ENCODE data around the gene MGMT.
"Not testable (repeated sequence)": the region's sequence is repeated elsewhere in the genome, so short reads cannot be mapped to it uniquely, and the experiment has no call there.

Gene MGMT

GRCh38 chr10:129466703-129467358, at the start of gene MGMT:
TSS of gene MGMT (plus strand) at chr10:129467241.
- DNase-seq = peak; percentile 99

- DNase-seq = no peak
Measured at GRCh38 chr10:129417870-129418269, 49.2 kb upstream of the MGMT start.

GRCh38 chr10:129418496-129419225, 48.4 kb upstream of the MGMT start:
- no peak for DNase-seq

GRCh38 chr10:129419397-129419796, 47.6 kb upstream of the MGMT start:
- DNase-seq = no peak

- DNase-seq = no peak
Measured at GRCh38 chr10:129421399-129422010, 45.5 kb upstream of the MGMT start.

GRCh38 chr10:129424978-129425377, 42.1 kb upstream of the MGMT start:
- no peak for DNase-seq

- no peak for DNase-seq
Measured at GRCh38 chr10:129426606-129427005, 40.4 kb upstream of the MGMT start.

GRCh38 chr10:129433266-129433665, 33.8 kb upstream of the MGMT start:
- DNase-seq = no peak

- DNase-seq = not testable (repeated sequence)
Measured at GRCh38 chr10:129435724-129436123, 31.3 kb upstream of the MGMT start.

- DNase-seq = no peak
Measured at GRCh38 chr10:129438024-129438423, 29.0 kb upstream of the MGMT start.

GRCh38 chr10:129440247-129440646, 26.8 kb upstream of the MGMT start:
- DNase-seq = no peak

- DNase-seq = no peak
Measured at GRCh38 chr10:129440722-129441316, 26.2 kb upstream of the MGMT start.

- no peak for DNase-seq
Measured at GRCh38 chr10:129441372-129442009, 25.6 kb upstream of the MGMT start.

- DNase-seq = no peak
Measured at GRCh38 chr10:129442866-129443265, 24.2 kb upstream of the MGMT start.

GRCh38 chr10:129444359-129444758, 22.7 kb upstream of the MGMT start:
- no peak for DNase-seq

- DNase-seq = no peak
Measured at GRCh38 chr10:129445436-129446182, 21.4 kb upstream of the MGMT start.

- no peak for DNase-seq
Measured at GRCh38 chr10:129446183-129446581, 20.9 kb upstream of the MGMT start.

GRCh38 chr10:129447486-129447885, 19.6 kb upstream of the MGMT start:
- DNase-seq = no peak

GRCh38 chr10:129448086-129448485, 19.0 kb upstream of the MGMT start:
- DNase-seq = no peak

GRCh38 chr10:129448539-129448938, 18.5 kb upstream of the MGMT start:
- no peak for DNase-seq

GRCh38 chr10:129449893-129450292, 17.1 kb upstream of the MGMT start:
- no peak for DNase-seq

- DNase-seq = no peak
Measured at GRCh38 chr10:129450391-129450790, 16.6 kb upstream of the MGMT start.

- DNase-seq = no peak
Measured at GRCh38 chr10:129455625-129456024, 11.4 kb upstream of the MGMT start.
